Panc1 (cell line): Measurements from ENCODE around the gene SRMS. TPM values are rescaled to one million over a fixed set of nuclear protein-coding genes. Genes with fewer than 3 reads are reported as not detected.

Experiments
- ATAC-seq: fragments of 200-7000 bp; cut with Tn5 transposase; 2 replicates; pipeline ENCODE4 v1.9.1; 2020; ENCODE audit warnings: mild to moderate bottlenecking, moderate library complexity
- BruUV-seq: library from RNA; stranded (reverse); fragments of 400-500 nt; replicated peaks from 2 replicates; lab custom pipeline; 2021; lab: Mats Ljungman, UMichigan
- CTCF ChIA-PET: fragments of 300-600 bp; sonication (Branson Sonifier 250); formaldehyde crosslinking; loops from one replicate; lab custom pipeline; 2022; ENCODE audit warnings: antibody characterized with exemption; lab: Charles Lee
- POLR2A ChIA-PET: fragments of 300-600 bp; sonication (Branson Sonifier 250); formaldehyde crosslinking; loops from one replicate; lab custom pipeline; 2022; ENCODE audit warnings: antibody characterized with exemption; lab: Charles Lee
- DNase-seq: peaks from one replicate; pipeline ENCODE4 v3.0.0-alpha.2; 2010; ENCODE audit warnings: low read depth, low spot score
- H3K27ac ChIP-seq: 2 replicates; pipeline ENCODE4 v1.5.1; 2011; ENCODE audit warnings: mild to moderate bottlenecking, low read length, inconsistent platforms
- H3K27me3 ChIP-seq: fragments of 200-500 bp; sonication (Bioruptor generic); 2 replicates; pipeline ENCODE4 v1.6.0; 2014; ENCODE audit warnings: low read length, inconsistent platforms; ENCODE audit not compliant: control insufficient read depth, insufficient read depth
- H3K36me3 ChIP-seq: fragments of 200-500 bp; sonication (Bioruptor generic); 2 replicates; pipeline ENCODE4 v1.5.1; 2014; ENCODE audit warnings: inconsistent platforms, mild to moderate bottlenecking, low read length, moderate library complexity; ENCODE audit not compliant: control insufficient read depth, insufficient read depth
- H3K4me1 ChIP-seq: 2 replicates; pipeline ENCODE4 v1.5.1; 2011; ENCODE audit warnings: inconsistent platforms, mild to moderate bottlenecking, low read length, moderate library complexity; ENCODE audit not compliant: control insufficient read depth, insufficient read depth
- H3K4me3 ChIP-seq, 2 experiments: 2 replicates each; pipeline ENCODE4 v1.5.1; 2011 to 2012; ENCODE audit warnings: low read depth in 2 of 2, low read length in 2 of 2, mild to moderate bottlenecking in 2 of 2, inconsistent platforms in 1 of 2, moderate library complexity in 1 of 2
- H3K9me3 ChIP-seq: fragments of 200-500 bp; sonication (Bioruptor generic); 2 replicates; pipeline ENCODE4 v1.5.1; 2014; ENCODE audit warnings: low read depth, mild to moderate bottlenecking, inconsistent platforms, low read length, moderate library complexity; ENCODE audit not compliant: control insufficient read depth, insufficient read depth
- CTCF ChIP-seq: fragments of 450-650 bp; IDR thresholded peaks from 2 replicates; pipeline ENCODE4 v1.5.1; 2017; ENCODE audit warnings: mild to moderate bottlenecking
- POLR2AphosphoS5 ChIP-seq: IDR thresholded peaks from 2 replicates; pipeline ENCODE4 v1.6.1; 2012; ENCODE audit warnings: mild to moderate bottlenecking, low read depth, low read length, moderate library complexity
- REST ChIP-seq, 2 experiments: IDR thresholded peaks; 2 replicates each; pipeline ENCODE4 v1.6.1; 2011 to 2012; ENCODE audit warnings: low read depth in 2 of 2, control low read depth in 1 of 2, low read length in 1 of 2, mild to moderate bottlenecking in 1 of 2, moderate library complexity in 1 of 2; ENCODE audit not compliant: insufficient read depth in 1 of 2
- SIN3A ChIP-seq: IDR thresholded peaks from 2 replicates; pipeline ENCODE4 v1.6.1; 2012; ENCODE audit warnings: low read depth, mild to moderate bottlenecking, low read length, moderate library complexity, borderline replicate concordance; ENCODE audit not compliant: insufficient read depth
- TCF7L2 ChIP-seq: IDR thresholded peaks from 2 replicates; pipeline ENCODE4 v1.6.1; 2011; ENCODE audit warnings: mild to moderate bottlenecking, low read depth, low read length, inconsistent platforms
- in situ Hi-C: cut with HindIII; loops from 2 replicates; pipeline ENCODE4 v1.10.0; 2016; ENCODE audit warnings: low sequenced_read_pairs, low pct_unique_long_range_greater_than_20kb
- intact Hi-C: fragments of 100-400 bp; cut with micrococcal nuclease; formaldehyde crosslinking; loops from one replicate; pipeline ENCODE4 v1.10.0; 2022; ENCODE audit not compliant: unreplicated experiment
- total RNA-seq: library from RNA; stranded (reverse); gene quantifications from one replicate; pipeline ENCODE4 v1.2.1, GENCODE V29; 2021; ENCODE audit not compliant: unreplicated experiment

Gene SRMS
- total RNA-seq, 1 experiment from 2014 or later, result not detected

- intact Hi-C loops, result no loop called here
- no peaks in the 10 kb centered on the region; the same call in 1 of the 2 replicates for H3K4me1 ChIP-seq
- ChIA-PET CTCF (no interaction called here), POLR2A (no interaction called here)
- no peak for ATAC-seq
- H3K27ac ChIP-seq, result no peak overlapping the region
- no peak overlapping the region for H3K4me3 ChIP-seq
- no peaks in the 10 kb centered on the region for H3K27me3 ChIP-seq
- H3K9me3 ChIP-seq, result no peaks in the 10 kb centered on the region
- no peaks in the 10 kb centered on the region for H3K36me3 ChIP-seq
- BruUV-seq, result no TSS peak
- no peak for DNase-seq
- in situ Hi-C loops, result no loop called here
- TF ChIP-seq POLR2AphosphoS5, result no peak
- no peak for TF ChIP-seq TCF7L2
- TF ChIP-seq CTCF, result no peak
- TF ChIP-seq REST (IDR thresholded peaks at IDR 0.05; ENCODE audit: insufficient read depth in 1 of 2, low read depth in 2 of 2, low read length in 1 of 2), result no peak
- TF ChIP-seq SIN3A, result no peak
Observed at GRCh38 chr20:63558804-63559484, 11.4 kb upstream of the SRMS start.

- intact Hi-C loops, result no loop called here
- TF ChIP-seq SIN3A, result no peak
- TF ChIP-seq POLR2AphosphoS5, result no peak
- no peak for TF ChIP-seq CTCF
- no peak for TF ChIP-seq TCF7L2
- no peak for TF ChIP-seq REST (IDR thresholded peaks at IDR 0.05; ENCODE audit: insufficient read depth in 1 of 2, low read depth in 2 of 2, low read length in 1 of 2)
- no TSS peak for BruUV-seq
Observed at GRCh38 chr20:63557481-63557891, 9.9 kb upstream of the SRMS start.

More at GRCh38 chr20:63557481-63557891, 9.9 kb upstream of the SRMS start:
- Histone ChIP-seq H3K36me3 (no peaks in the 10 kb centered on the region), H3K27ac (no peak overlapping the region), H3K9me3 (no peaks in the 10 kb centered on the region), H3K4me3 (no peak overlapping the region), H3K4me1 (peaks cover 6% of the 10 kb centered on the region), H3K27me3 (no peaks in the 10 kb centered on the region)
- ATAC-seq (no peak), DNase-seq (no peak)
- in situ Hi-C loops, result no loop called here
- POLR2A ChIA-PET, result no interaction called here
- CTCF ChIA-PET, result no interaction called here
